WTC11 (cell line): ENCODE data around the gene FOXO3.

Experiments used
- CREB1 ChIP-seq: sonication (generic); formaldehyde crosslinking; IDR thresholded peaks from 2 replicates; pipeline ENCODE4 v1.8.0; 2023; ENCODE audit warnings: mild to moderate bottlenecking, missing genetic modification reagents
- TF ChIP-seq, protein P1 (sequence below): fragments of 200-600 bp; IDR thresholded peaks from 2 replicates; pipeline ENCODE4 v1.8.0; 2022; ENCODE audit warnings: antibody characterized with exemption

DNA sequence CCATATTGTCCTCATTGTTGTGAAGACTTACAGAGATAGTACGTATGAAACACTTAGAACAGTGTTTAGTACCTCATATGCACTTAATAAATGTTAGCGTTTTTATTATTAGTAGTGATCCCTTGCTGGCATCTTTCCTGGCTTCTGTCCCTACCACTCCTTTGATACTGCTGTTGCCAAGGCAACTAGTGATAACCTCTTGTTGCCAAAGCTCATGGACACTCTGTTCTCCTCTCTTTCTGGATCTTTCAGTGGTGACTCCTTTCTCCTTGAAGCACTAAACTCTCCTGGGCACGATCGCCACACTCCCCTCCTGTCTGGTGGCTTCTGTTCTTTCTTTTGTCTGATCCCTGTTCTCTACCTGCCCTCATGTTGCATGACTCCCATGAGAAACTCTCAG, 83.5 kb downstream of the FOXO3 start:
- TF ChIP-seq CREB1 (CRISPR knock-in tag): no peak
- TF ChIP-seq, protein P1, sequence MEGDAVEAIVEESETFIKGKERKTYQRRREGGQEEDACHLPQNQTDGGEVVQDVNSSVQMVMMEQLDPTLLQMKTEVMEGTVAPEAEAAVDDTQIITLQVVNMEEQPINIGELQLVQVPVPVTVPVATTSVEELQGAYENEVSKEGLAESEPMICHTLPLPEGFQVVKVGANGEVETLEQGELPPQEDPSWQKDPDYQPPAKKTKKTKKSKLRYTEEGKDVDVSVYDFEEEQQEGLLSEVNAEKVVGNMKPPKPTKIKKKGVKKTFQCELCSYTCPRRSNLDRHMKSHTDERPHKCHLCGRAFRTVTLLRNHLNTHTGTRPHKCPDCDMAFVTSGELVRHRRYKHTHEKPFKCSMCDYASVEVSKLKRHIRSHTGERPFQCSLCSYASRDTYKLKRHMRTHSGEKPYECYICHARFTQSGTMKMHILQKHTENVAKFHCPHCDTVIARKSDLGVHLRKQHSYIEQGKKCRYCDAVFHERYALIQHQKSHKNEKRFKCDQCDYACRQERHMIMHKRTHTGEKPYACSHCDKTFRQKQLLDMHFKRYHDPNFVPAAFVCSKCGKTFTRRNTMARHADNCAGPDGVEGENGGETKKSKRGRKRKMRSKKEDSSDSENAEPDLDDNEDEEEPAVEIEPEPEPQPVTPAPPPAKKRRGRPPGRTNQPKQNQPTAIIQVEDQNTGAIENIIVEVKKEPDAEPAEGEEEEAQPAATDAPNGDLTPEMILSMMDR: no peak
